ENCODE results near the gene ZMAT5.

ZMAT5 gene

GRCh38 chr22:29751669-29752068 is 15.1 kb downstream of the ZMAT5 start:
- DNase-seq = no peak

GRCh38 chr22:29750559-29751538 is 16.0 kb downstream of the ZMAT5 start:
- DNase-seq = no peak

- DNase-seq = no peak
Observed at GRCh38 chr22:29750029-29750428, 16.8 kb downstream of the ZMAT5 start.

- DNase-seq = no peak
Observed at GRCh38 chr22:29748248-29748893, 18.4 kb downstream of the ZMAT5 start.

GRCh38 chr22:29747832-29748231 is 19.0 kb downstream of the ZMAT5 start:
- no peak for DNase-seq

GRCh38 chr22:29744902-29745301 is 21.9 kb downstream of the ZMAT5 start:
- DNase-seq = peak; percentile 99

GRCh38 chr22:29742326-29742725 is 24.5 kb downstream of the ZMAT5 start:
- DNase-seq = no peak

- DNase-seq = no peak
Observed at GRCh38 chr22:29741926-29742325, 24.9 kb downstream of the ZMAT5 start.

- no peak for DNase-seq
Observed at GRCh38 chr22:29740216-29740615, 26.6 kb downstream of the ZMAT5 start.

GRCh38 chr22:29739346-29739875 is 27.4 kb downstream of the ZMAT5 start:
- DNase-seq = no peak

- no peak for DNase-seq
Observed at GRCh38 chr22:29738118-29738815, 28.5 kb downstream of the ZMAT5 start.

- no peak for DNase-seq
Observed at GRCh38 chr22:29737251-29738117, 29.3 kb downstream of the ZMAT5 start.

GRCh38 chr22:29735416-29735815 is 31.4 kb downstream of the ZMAT5 start:
- DNase-seq = no peak

GRCh38 chr22:29734838-29735237 is 32.0 kb downstream of the ZMAT5 start:
- DNase-seq = no peak

GRCh38 chr22:29734406-29734805 is 32.4 kb downstream of the ZMAT5 start:
- no peak for DNase-seq

- DNase-seq = peak; percentile 90
Observed at GRCh38 chr22:29733362-29734201, 33.2 kb downstream of the ZMAT5 start.

- peak; percentile 70 for DNase-seq
Observed at GRCh38 chr22:29732883-29733282, 33.9 kb downstream of the ZMAT5 start.

GRCh38 chr22:29731058-29731850 is 35.6 kb downstream of the ZMAT5 start:
- no peak for DNase-seq

- DNase-seq = no peak
Observed at GRCh38 chr22:29729161-29729560, 37.6 kb downstream of the ZMAT5 start.

- no peak for DNase-seq
Observed at GRCh38 chr22:29727131-29727523, 39.7 kb downstream of the ZMAT5 start.
